Nephron progenitor cell (in vitro differentiated cells): Measurements from ENCODE around the gene LARP4B.

Source experiments
- DNase-seq: peaks from one replicate; pipeline ENCODE4 v3.0.0; 2021
- H3K27ac Mint-ChIP-seq: 2 replicates; pipeline ENCODE4 v1.8.0; 2021; ENCODE audit warnings: mild to moderate bottlenecking, moderate library complexity, mixed read lengths
- H3K27me3 Mint-ChIP-seq: 2 replicates; pipeline ENCODE4 v1.8.0; 2021; ENCODE audit warnings: mild to moderate bottlenecking, low read depth, mixed read lengths; ENCODE audit not compliant: poor library complexity
- H3K36me3 Mint-ChIP-seq: 2 replicates; pipeline ENCODE4 v1.8.0; 2021; ENCODE audit warnings: low read depth, mixed read lengths
- H3K4me1 Mint-ChIP-seq: 2 replicates; pipeline ENCODE4 v1.8.0; 2021; ENCODE audit warnings: mixed read lengths
- H3K4me3 Mint-ChIP-seq: 2 replicates; pipeline ENCODE4 v1.8.0; 2021; ENCODE audit warnings: mild to moderate bottlenecking, moderate library complexity, mixed read lengths
- H3K9me3 Mint-ChIP-seq: 2 replicates; pipeline ENCODE4 v1.8.0; 2021; ENCODE audit warnings: mild to moderate bottlenecking, moderate library complexity, mixed read lengths
- TF ChIP-seq, protein P1 (sequence below): fragments of 200-600 bp; sonication (generic); IDR thresholded peaks from 2 replicates; pipeline ENCODE4 v1.5.0; 2021; ENCODE audit warnings: antibody characterized with exemption

LARP4B gene

DNA sequence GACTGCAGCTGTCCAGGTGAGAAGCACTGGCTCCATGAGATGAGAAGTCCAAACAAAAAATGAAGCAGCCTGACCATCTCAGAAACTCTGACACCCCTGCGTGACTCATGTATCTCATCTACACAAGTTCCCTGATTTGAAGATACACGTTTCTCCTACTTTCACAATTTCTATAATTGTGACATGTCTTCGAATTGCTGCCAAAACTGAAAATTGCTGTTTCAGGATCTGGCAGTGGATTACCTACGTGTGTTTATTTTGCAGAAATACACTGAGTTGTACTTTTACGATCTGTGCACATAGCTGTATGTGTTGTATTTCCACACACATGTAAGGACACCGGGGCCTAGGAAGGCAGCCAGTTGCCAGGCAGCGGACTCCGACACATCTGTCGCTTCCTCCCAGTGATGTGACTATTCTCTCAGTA lies 53.2 kb downstream of the LARP4B start:
- H3K4me3 Mint-ChIP-seq: no peak overlapping the region
- no peaks in the 10 kb centered on the region for H3K27me3 Mint-ChIP-seq
- H3K27ac Mint-ChIP-seq: no peak overlapping the region
- no peak for DNase-seq
- peaks cover 5% of the 10 kb centered on the region for H3K4me1 Mint-ChIP-seq
- TF ChIP-seq, protein P1, sequence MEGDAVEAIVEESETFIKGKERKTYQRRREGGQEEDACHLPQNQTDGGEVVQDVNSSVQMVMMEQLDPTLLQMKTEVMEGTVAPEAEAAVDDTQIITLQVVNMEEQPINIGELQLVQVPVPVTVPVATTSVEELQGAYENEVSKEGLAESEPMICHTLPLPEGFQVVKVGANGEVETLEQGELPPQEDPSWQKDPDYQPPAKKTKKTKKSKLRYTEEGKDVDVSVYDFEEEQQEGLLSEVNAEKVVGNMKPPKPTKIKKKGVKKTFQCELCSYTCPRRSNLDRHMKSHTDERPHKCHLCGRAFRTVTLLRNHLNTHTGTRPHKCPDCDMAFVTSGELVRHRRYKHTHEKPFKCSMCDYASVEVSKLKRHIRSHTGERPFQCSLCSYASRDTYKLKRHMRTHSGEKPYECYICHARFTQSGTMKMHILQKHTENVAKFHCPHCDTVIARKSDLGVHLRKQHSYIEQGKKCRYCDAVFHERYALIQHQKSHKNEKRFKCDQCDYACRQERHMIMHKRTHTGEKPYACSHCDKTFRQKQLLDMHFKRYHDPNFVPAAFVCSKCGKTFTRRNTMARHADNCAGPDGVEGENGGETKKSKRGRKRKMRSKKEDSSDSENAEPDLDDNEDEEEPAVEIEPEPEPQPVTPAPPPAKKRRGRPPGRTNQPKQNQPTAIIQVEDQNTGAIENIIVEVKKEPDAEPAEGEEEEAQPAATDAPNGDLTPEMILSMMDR: no peak
- H3K36me3 Mint-ChIP-seq: peaks cover 64% of the 10 kb centered on the region
- no peaks in the 10 kb centered on the region for H3K9me3 Mint-ChIP-seq

- no peak for DNase-seq
- no peak overlapping the region for H3K27ac Mint-ChIP-seq
- no peaks in the 10 kb centered on the region for H3K27me3 Mint-ChIP-seq
- TF ChIP-seq, protein P1: no peak
- no peak overlapping the region for H3K4me3 Mint-ChIP-seq
- peaks cover 68% of the 10 kb centered on the region for H3K36me3 Mint-ChIP-seq
- peaks cover 5% of the 10 kb centered on the region for H3K4me1 Mint-ChIP-seq
- no peaks in the 10 kb centered on the region for H3K9me3 Mint-ChIP-seq
Observed at GRCh38 chr10:876438-876837, 55.1 kb downstream of the LARP4B start.

DNA sequence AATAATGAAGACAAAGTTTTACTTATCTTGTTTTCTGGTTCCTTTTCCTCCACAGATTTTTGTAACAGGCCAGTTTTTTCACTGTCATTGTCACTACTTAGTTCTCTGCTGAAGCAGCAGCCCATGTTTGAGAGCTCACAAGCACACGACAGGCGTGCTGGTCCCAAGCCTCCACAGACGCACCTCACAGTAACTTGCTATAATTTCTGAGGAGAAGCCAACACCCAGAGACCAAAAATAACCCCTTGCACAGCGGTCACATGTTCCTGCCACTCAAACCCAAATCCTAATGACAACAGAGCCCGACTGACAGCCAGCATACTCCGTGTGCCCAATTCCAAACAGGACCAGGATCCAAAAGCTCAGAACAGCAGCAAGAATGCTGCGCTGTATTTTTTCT lies 58.5 kb downstream of the LARP4B start:
- Mint-ChIP-seq H3K36me3 (peaks cover 63% of the 10 kb centered on the region), H3K4me3 (no peak overlapping the region), H3K27me3 (no peaks in the 10 kb centered on the region), H3K4me1 (peaks cover 5% of the 10 kb centered on the region), H3K27ac (no peak overlapping the region), H3K9me3 (no peaks in the 10 kb centered on the region)
- TF ChIP-seq, protein P1: no peak
- DNase-seq: no peak

GRCh38 chr10:871951-872403 lies 59.5 kb downstream of the LARP4B start:
- TF ChIP-seq, protein P1: no peak
- peaks cover 5% of the 10 kb centered on the region for H3K4me1 Mint-ChIP-seq
- H3K36me3 Mint-ChIP-seq: peaks cover 59% of the 10 kb centered on the region
- H3K9me3 Mint-ChIP-seq: no peaks in the 10 kb centered on the region
- H3K27ac Mint-ChIP-seq: peak overlapping the region; percentile 44
- no peak overlapping the region for H3K4me3 Mint-ChIP-seq
- no peaks in the 10 kb centered on the region for H3K27me3 Mint-ChIP-seq
- DNase-seq: no peak

DNA sequence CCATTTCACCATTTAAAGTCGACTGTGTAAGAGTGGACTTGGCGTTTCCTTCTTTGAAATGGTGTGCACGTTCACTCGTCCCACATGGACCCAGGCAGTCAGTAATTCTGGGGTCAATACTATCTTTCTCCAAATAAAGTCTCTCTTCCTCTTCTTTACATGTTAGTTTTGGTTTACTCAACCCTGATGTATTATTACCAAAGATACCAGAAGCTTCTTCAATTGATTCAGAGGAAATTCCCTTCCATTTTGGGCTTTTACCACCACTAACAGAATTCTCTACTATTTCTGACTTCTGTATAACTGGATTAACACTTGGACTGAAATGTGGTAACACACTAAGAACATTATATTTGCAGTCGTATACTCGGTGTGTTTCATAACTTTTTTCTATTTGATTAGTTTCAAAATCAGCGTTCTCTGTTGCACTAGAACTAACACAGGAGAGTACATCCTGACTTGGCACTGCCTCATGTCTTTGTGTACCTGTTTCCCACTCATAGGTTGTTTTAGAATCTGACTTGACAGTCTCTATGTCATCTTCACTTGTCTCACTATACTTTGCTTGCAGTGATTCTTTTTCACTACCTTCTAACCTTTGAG lies 60.8 kb downstream of the LARP4B start:
- Mint-ChIP-seq H3K9me3 (no peaks in the 10 kb centered on the region), H3K4me3 (no peak overlapping the region), H3K4me1 (peaks cover 2% of the 10 kb centered on the region), H3K36me3 (peaks cover 63% of the 10 kb centered on the region), H3K27me3 (no peaks in the 10 kb centered on the region), H3K27ac (peak overlapping the region; percentile 21)
- TF ChIP-seq, protein P1: no peak
- DNase-seq: no peak

- peak overlapping the region; percentile 46 for H3K27ac Mint-ChIP-seq
Observed at GRCh38 chr10:869171-869570, 62.3 kb downstream of the LARP4B start.

More at GRCh38 chr10:869171-869570, 62.3 kb downstream of the LARP4B start:
- H3K27me3 Mint-ChIP-seq: no peaks in the 10 kb centered on the region
- H3K4me1 Mint-ChIP-seq: no peaks in the 10 kb centered on the region
- H3K36me3 Mint-ChIP-seq: peaks cover 65% of the 10 kb centered on the region
- TF ChIP-seq, protein P1: no peak
- H3K4me3 Mint-ChIP-seq: no peak overlapping the region
- no peaks in the 10 kb centered on the region for H3K9me3 Mint-ChIP-seq
- no peak for DNase-seq
